ENCODE results near the gene FAM228A.

FAM228A gene

DNA sequence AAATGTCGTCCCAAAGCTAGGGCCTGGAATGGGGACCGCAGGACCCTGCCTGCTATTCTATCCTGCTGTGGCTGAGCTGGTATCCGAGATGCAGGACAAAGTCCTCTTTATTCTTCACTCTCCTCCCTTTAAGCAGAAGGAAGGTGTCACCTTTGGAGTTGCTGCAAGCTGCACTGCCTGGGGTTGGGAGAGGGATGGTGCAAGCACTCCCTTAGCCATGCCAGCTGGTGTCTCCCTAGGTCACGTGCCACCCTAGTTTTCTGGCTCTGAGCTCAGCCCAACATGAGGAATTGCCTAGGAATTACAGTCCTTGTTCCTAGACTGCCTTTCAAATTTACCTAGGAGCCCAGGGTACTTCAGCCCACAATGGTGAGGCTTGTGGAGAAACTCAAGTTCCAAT lies 21.4 kb upstream of the FAM228A start:
- POLR2A ChIA-PET: no interaction called here
- TF ChIP-seq, protein P1, sequence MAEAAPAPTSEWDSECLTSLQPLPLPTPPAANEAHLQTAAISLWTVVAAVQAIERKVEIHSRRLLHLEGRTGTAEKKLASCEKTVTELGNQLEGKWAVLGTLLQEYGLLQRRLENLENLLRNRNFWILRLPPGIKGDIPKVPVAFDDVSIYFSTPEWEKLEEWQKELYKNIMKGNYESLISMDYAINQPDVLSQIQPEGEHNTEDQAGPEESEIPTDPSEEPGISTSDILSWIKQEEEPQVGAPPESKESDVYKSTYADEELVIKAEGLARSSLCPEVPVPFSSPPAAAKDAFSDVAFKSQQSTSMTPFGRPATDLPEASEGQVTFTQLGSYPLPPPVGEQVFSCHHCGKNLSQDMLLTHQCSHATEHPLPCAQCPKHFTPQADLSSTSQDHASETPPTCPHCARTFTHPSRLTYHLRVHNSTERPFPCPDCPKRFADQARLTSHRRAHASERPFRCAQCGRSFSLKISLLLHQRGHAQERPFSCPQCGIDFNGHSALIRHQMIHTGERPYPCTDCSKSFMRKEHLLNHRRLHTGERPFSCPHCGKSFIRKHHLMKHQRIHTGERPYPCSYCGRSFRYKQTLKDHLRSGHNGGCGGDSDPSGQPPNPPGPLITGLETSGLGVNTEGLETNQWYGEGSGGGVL (tag by site-specific recombination; IDR thresholded peaks at IDR 0.05): no peak
- no peak for TF ChIP-seq ZNF473 (tag by site-specific recombination; IDR thresholded peaks at IDR 0.05)
- TF ChIP-seq, protein P2, sequence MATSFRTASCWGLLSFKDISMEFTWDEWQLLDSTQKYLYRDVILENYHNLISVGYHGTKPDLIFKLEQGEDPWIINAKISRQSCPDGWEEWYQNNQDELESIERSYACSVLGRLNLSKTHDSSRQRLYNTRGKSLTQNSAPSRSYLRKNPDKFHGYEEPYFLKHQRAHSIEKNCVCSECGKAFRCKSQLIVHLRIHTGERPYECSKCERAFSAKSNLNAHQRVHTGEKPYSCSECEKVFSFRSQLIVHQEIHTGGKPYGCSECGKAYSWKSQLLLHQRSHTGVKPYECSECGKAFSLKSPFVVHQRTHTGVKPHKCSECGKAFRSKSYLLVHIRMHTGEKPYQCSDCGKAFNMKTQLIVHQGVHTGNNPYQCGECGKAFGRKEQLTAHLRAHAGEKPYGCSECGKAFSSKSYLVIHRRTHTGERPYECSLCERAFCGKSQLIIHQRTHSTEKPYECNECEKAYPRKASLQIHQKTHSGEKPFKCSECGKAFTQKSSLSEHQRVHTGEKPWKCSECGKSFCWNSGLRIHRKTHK (tag by site-specific recombination; IDR thresholded peaks at IDR 0.05): no peak
- TF ChIP-seq ZNF394 (tag by site-specific recombination; IDR thresholded peaks at IDR 0.05; ENCODE audit: borderline replicate concordance): no peak
- TF ChIP-seq, protein P3, sequence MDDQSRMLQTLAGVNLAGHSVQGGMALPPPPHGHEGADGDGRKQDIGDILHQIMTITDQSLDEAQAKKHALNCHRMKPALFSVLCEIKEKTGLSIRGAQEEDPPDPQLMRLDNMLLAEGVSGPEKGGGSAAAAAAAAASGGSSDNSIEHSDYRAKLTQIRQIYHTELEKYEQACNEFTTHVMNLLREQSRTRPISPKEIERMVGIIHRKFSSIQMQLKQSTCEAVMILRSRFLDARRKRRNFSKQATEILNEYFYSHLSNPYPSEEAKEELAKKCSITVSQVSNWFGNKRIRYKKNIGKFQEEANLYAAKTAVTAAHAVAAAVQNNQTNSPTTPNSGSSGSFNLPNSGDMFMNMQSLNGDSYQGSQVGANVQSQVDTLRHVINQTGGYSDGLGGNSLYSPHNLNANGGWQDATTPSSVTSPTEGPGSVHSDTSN (CRISPR knock-in tag; IDR thresholded peaks at IDR 0.05): no peak
- TF ChIP-seq, protein P4, sequence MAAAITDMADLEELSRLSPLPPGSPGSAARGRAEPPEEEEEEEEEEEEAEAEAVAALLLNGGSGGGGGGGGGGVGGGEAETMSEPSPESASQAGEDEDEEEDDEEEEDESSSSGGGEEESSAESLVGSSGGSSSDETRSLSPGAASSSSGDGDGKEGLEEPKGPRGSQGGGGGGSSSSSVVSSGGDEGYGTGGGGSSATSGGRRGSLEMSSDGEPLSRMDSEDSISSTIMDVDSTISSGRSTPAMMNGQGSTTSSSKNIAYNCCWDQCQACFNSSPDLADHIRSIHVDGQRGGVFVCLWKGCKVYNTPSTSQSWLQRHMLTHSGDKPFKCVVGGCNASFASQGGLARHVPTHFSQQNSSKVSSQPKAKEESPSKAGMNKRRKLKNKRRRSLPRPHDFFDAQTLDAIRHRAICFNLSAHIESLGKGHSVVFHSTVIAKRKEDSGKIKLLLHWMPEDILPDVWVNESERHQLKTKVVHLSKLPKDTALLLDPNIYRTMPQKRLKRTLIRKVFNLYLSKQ (tag by site-specific recombination; IDR thresholded peaks at IDR 0.05; ENCODE audit: borderline replicate concordance): no peak
- TF ChIP-seq, protein P5, sequence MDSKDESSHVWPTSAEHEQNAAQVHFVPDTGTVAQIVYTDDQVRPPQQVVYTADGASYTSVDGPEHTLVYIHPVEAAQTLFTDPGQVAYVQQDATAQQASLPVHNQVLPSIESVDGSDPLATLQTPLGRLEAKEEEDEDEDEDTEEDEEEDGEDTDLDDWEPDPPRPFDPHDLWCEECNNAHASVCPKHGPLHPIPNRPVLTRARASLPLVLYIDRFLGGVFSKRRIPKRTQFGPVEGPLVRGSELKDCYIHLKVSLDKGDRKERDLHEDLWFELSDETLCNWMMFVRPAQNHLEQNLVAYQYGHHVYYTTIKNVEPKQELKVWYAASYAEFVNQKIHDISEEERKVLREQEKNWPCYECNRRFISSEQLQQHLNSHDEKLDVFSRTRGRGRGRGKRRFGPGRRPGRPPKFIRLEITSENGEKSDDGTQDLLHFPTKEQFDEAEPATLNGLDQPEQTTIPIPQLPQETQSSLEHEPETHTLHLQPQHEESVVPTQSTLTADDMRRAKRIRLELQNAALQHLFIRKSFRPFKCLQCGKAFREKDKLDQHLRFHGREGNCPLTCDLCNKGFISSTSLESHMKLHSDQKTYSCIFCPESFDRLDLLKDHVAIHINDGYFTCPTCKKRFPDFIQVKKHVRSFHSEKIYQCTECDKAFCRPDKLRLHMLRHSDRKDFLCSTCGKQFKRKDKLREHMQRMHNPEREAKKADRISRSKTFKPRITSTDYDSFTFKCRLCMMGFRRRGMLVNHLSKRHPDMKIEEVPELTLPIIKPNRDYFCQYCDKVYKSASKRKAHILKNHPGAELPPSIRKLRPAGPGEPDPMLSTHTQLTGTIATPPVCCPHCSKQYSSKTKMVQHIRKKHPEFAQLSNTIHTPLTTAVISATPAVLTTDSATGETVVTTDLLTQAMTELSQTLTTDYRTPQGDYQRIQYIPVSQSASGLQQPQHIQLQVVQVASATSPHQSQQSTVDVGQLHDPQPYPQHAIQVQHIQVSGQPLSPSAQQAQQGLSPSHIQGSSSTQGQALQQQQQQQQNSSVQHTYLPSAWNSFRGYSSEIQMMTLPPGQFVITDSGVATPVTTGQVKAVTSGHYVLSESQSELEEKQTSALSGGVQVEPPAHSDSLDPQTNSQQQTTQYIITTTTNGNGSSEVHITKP (tag by site-specific recombination; IDR thresholded peaks at IDR 0.05): no peak
- TF ChIP-seq ZNF561 (tag by site-specific recombination; IDR thresholded peaks at IDR 0.05; ENCODE audit: borderline replicate concordance): no peak
- TF ChIP-seq KLF10 (tag by site-specific recombination; IDR thresholded peaks at IDR 0.05): no peak
- TF ChIP-seq, protein P6, sequence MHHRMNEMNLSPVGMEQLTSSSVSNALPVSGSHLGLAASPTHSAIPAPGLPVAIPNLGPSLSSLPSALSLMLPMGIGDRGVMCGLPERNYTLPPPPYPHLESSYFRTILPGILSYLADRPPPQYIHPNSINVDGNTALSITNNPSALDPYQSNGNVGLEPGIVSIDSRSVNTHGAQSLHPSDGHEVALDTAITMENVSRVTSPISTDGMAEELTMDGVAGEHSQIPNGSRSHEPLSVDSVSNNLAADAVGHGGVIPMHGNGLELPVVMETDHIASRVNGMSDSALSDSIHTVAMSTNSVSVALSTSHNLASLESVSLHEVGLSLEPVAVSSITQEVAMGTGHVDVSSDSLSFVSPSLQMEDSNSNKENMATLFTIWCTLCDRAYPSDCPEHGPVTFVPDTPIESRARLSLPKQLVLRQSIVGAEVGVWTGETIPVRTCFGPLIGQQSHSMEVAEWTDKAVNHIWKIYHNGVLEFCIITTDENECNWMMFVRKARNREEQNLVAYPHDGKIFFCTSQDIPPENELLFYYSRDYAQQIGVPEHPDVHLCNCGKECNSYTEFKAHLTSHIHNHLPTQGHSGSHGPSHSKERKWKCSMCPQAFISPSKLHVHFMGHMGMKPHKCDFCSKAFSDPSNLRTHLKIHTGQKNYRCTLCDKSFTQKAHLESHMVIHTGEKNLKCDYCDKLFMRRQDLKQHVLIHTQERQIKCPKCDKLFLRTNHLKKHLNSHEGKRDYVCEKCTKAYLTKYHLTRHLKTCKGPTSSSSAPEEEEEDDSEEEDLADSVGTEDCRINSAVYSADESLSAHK (tag by site-specific recombination; IDR thresholded peaks at IDR 0.05): no peak
- no peak for TF ChIP-seq ZNF112 (tag by site-specific recombination; IDR thresholded peaks at IDR 0.05)
- TF ChIP-seq ZFP3 (tag by site-specific recombination; IDR thresholded peaks at IDR 0.05; ENCODE audit: low read depth): no peak
- no peak for TF ChIP-seq SP3 (tag by site-specific recombination; IDR thresholded peaks at IDR 0.05)
- no peak for TF ChIP-seq REPIN1 (tag by site-specific recombination; IDR thresholded peaks at IDR 0.05; ENCODE audit: low read depth)
- no peak for TF ChIP-seq ZIC2 (tag by site-specific recombination; IDR thresholded peaks at IDR 0.05)
- TF ChIP-seq, protein P7, sequence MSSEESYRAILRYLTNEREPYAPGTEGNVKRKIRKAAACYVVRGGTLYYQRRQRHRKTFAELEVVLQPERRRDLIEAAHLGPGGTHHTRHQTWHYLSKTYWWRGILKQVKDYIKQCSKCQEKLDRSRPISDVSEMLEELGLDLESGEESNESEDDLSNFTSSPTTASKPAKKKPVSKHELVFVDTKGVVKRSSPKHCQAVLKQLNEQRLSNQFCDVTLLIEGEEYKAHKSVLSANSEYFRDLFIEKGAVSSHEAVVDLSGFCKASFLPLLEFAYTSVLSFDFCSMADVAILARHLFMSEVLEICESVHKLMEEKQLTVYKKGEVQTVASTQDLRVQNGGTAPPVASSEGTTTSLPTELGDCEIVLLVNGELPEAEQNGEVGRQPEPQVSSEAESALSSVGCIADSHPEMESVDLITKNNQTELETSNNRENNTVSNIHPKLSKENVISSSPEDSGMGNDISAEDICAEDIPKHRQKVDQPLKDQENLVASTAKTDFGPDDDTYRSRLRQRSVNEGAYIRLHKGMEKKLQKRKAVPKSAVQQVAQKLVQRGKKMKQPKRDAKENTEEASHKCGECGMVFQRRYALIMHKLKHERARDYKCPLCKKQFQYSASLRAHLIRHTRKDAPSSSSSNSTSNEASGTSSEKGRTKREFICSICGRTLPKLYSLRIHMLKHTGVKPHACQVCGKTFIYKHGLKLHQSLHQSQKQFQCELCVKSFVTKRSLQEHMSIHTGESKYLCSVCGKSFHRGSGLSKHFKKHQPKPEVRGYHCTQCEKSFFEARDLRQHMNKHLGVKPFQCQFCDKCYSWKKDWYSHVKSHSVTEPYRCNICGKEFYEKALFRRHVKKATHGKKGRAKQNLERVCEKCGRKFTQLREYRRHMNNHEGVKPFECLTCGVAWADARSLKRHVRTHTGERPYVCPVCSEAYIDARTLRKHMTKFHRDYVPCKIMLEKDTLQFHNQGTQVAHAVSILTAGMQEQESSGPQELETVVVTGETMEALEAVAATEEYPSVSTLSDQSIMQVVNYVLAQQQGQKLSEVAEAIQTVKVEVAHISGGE (tag by site-specific recombination; conservative IDR thresholded peaks at IDR 0.05; ENCODE audit: low read depth): no peak
- H3K4me1 ChIP-seq (ENCODE audit: control insufficient read depth, insufficient read depth, low read length): no peaks in the 10 kb centered on the region
- H3K36me3 ChIP-seq (ENCODE audit: control insufficient read depth in 2 of 2, insufficient read depth in 1 of 2, low read length in 2 of 2): no peaks in the 10 kb centered on the region; a peak in 1 of 3 replicates
- no peaks in the 10 kb centered on the region for H3K9me3 ChIP-seq (ENCODE audit: control insufficient read depth, insufficient read depth, low read depth, low read length)
- no peak overlapping the region for H3K4me3 ChIP-seq (ENCODE audit: low read depth, low read length)
- no peak overlapping the region for H3K27ac ChIP-seq (ENCODE audit: extremely low read depth, low read depth, low read length)
- CTCF ChIA-PET: interaction anchor here (0.7 to 1.1 kb wide), 3 partner anchors 8 to 13 kb away, joined by 3 to 8 read pairs (median 3); no protein-coding TSS in a partner anchor

All from HEK293 (cell line).